KBM-7 (cell line): ENCODE measurements around the gene GNAI3.
A peak's percentile ranks its signal among the peaks of the same experiment; 100 is the strongest.

Experiments used
- DNase-seq: peaks from one replicate; pipeline ENCODE4 v3.0.0-alpha.2; 2015
- in situ Hi-C: fragments of 300-500 bp; cut with MboI; formaldehyde crosslinking; loops from 2 replicates; pipeline ENCODE4 v1.14.3; 2020; ENCODE audit warnings: low sequenced_read_pairs, low pct_unique_long_range_greater_than_20kb, mixed read lengths

The GNAI3 gene

GRCh38 chr1:109618661-109619575 lies 70.5 kb downstream of the GNAI3 start:
- no peak for DNase-seq
- in situ Hi-C loops = no loop called here

- in situ Hi-C loops = no loop called here
- DNase-seq = peak; percentile 81
Observed at GRCh38 chr1:109619576-109620400, 71.4 kb downstream of the GNAI3 start, which contains the start of the genes AMPD2 and GNAT2. Gene AMPD2, plus strand, starts transcription at chr1:109619837. Its CDS starts 1,339 bp downstream, at chr1:109621176. Gene GNAT2, minus strand, starts transcription at chr1:109619616. Its CDS starts 6,746 bp downstream, at chr1:109612870.

GRCh38 chr1:109620401-109620791 lies 72.0 kb downstream of the GNAI3 start:
- DNase-seq = peak; percentile 50
- in situ Hi-C loops = no loop called here

- DNase-seq = peak; percentile 97
- in situ Hi-C loops = no loop called here
Observed at GRCh38 chr1:109620841-109621286, 72.4 kb downstream of the GNAI3 start.

- in situ Hi-C loops = no loop called here
- DNase-seq = no peak
Observed at GRCh38 chr1:109621379-109622136, 73.1 kb downstream of the GNAI3 start.

- in situ Hi-C loops = no loop called here
- no peak for DNase-seq
Observed at GRCh38 chr1:109622137-109622892, 73.9 kb downstream of the GNAI3 start.

- DNase-seq = no peak
- in situ Hi-C loops = no loop called here
Observed at GRCh38 chr1:109622895-109623294, 74.5 kb downstream of the GNAI3 start.

- no peak for DNase-seq
- in situ Hi-C loops = no loop called here
Observed at GRCh38 chr1:109623601-109624161, 75.3 kb downstream of the GNAI3 start.

GRCh38 chr1:109624201-109625010 lies 76.0 kb downstream of the GNAI3 start:
- in situ Hi-C loops = loop anchor here (25.0 kb wide), 1 partner anchor 363 kb away; the partner anchor contains the start of gene AHCYL1
- DNase-seq = peak; percentile 46

- in situ Hi-C loops = loop anchor here (25.0 kb wide), 1 partner anchor 362 kb away; the partner anchor contains the start of gene AHCYL1
- DNase-seq = no peak
Observed at GRCh38 chr1:109625176-109625575, 76.8 kb downstream of the GNAI3 start.

- DNase-seq = no peak
- in situ Hi-C loops = loop anchor here (25.0 kb wide), 1 partner anchor 361 kb away; the partner anchor contains the start of gene AHCYL1
Observed at GRCh38 chr1:109625601-109626560, 77.5 kb downstream of the GNAI3 start.

- DNase-seq = no peak
- in situ Hi-C loops = loop anchor here (25.0 kb wide), 1 partner anchor 360 kb away; the partner anchor contains the start of gene AHCYL1
Observed at GRCh38 chr1:109626682-109627408, 78.4 kb downstream of the GNAI3 start.

GRCh38 chr1:109627692-109628399 lies 79.4 kb downstream of the GNAI3 start:
- in situ Hi-C loops = loop anchor here (25.0 kb wide), 1 partner anchor 359 kb away; the partner anchor contains the start of gene AHCYL1
- no peak for DNase-seq

GRCh38 chr1:109628540-109629321 lies 80.3 kb downstream of the GNAI3 start:
- in situ Hi-C loops = loop anchor here (25.0 kb wide), 1 partner anchor 359 kb away; the partner anchor contains the start of gene AHCYL1
- DNase-seq = no peak
